H9 (cell line): ENCODE measurements around the gene SH3RF2. TPM values are rescaled to one million over a fixed set of nuclear protein-coding genes. Genes with fewer than 3 reads are reported as not detected.

ENCODE experiments used
- DNase-seq: peaks from one replicate; pipeline ENCODE4 v3.0.0-alpha.2; 2017
- H2AFZ ChIP-seq: one replicate; pipeline ENCODE4 v1.6.1; 2013; ENCODE audit warnings: mild to moderate bottlenecking, low read length, control low read depth, moderate library complexity
- H2AK5ac ChIP-seq: 2 replicates; pipeline ENCODE4 v1.6.1; 2013; ENCODE audit warnings: low read length, control low read depth, mixed read lengths; ENCODE audit not compliant: insufficient read length
- H2BK120ac ChIP-seq: one replicate; pipeline ENCODE4 v1.6.1; 2013; ENCODE audit warnings: low read depth, mild to moderate bottlenecking, low read length, control low read depth, inconsistent platforms; ENCODE audit not compliant: poor library complexity, severe bottlenecking
- H2BK12ac ChIP-seq: 2 replicates; pipeline ENCODE4 v1.6.1; 2013; ENCODE audit warnings: low read length, control low read depth, mixed read lengths, low read depth; ENCODE audit not compliant: insufficient read length
- H2BK15ac ChIP-seq: 2 replicates; pipeline ENCODE4 v1.6.1; 2013; ENCODE audit warnings: low read depth, low read length, control low read depth
- H2BK20ac ChIP-seq: one replicate; pipeline ENCODE4 v1.6.1; 2013; ENCODE audit warnings: low read depth, mild to moderate bottlenecking, low read length, control low read depth, inconsistent platforms; ENCODE audit not compliant: poor library complexity, severe bottlenecking
- H2BK5ac ChIP-seq: 2 replicates; pipeline ENCODE4 v1.6.1; 2013; ENCODE audit warnings: low read length, control low read depth, mixed read lengths; ENCODE audit not compliant: insufficient read length
- H3K14ac ChIP-seq: 2 replicates; pipeline ENCODE4 v1.6.1; 2013; ENCODE audit warnings: low read length, control low read depth; ENCODE audit not compliant: insufficient read depth
- H3K18ac ChIP-seq: 2 replicates; pipeline ENCODE4 v1.6.1; 2013; ENCODE audit warnings: low read depth, mild to moderate bottlenecking, mixed read lengths, low read length, control low read depth; ENCODE audit not compliant: insufficient read length
- H3K23ac ChIP-seq: 2 replicates; pipeline ENCODE4 v1.6.1; 2013; ENCODE audit warnings: low read length, control low read depth, mixed read lengths, low read depth; ENCODE audit not compliant: insufficient read length
- H3K23me2 ChIP-seq: 2 replicates; pipeline ENCODE4 v1.6.1; 2013; ENCODE audit warnings: low read depth, mild to moderate bottlenecking, mixed read lengths, low read length, control low read depth; ENCODE audit not compliant: insufficient read length, poor library complexity, severe bottlenecking
- H3K27ac ChIP-seq: 2 replicates; pipeline ENCODE4 v1.5.1; 2013; ENCODE audit warnings: low read length, control low read depth, mixed read lengths, low read depth; ENCODE audit not compliant: insufficient read length
- H3K27me3 ChIP-seq: 2 replicates; pipeline ENCODE4 v1.6.1; 2013; ENCODE audit warnings: low read length, control low read depth, inconsistent platforms; ENCODE audit not compliant: insufficient read depth
- H3K4ac ChIP-seq: 2 replicates; pipeline ENCODE4 v1.6.1; 2013; ENCODE audit warnings: low read depth, mild to moderate bottlenecking, control low read depth, inconsistent platforms, low read length, moderate library complexity
- H3K4me1 ChIP-seq: 2 replicates; pipeline ENCODE4 v1.6.1; 2013; ENCODE audit warnings: low read length, control low read depth, inconsistent platforms; ENCODE audit not compliant: insufficient read depth
- H3K4me2 ChIP-seq: 2 replicates; pipeline ENCODE4 v1.6.1; 2013; ENCODE audit warnings: low read length, control low read depth, mixed read lengths; ENCODE audit not compliant: insufficient read length, insufficient read depth
- H3K56ac ChIP-seq: 2 replicates; pipeline ENCODE4 v1.6.1; 2013; ENCODE audit warnings: low read depth, mild to moderate bottlenecking, mixed read lengths, low read length, control low read depth; ENCODE audit not compliant: insufficient read length
- H3K79me1 ChIP-seq: 2 replicates; pipeline ENCODE4 v1.6.1; 2013; ENCODE audit warnings: low read depth, mild to moderate bottlenecking, moderate library complexity, low read length, control low read depth, inconsistent platforms; ENCODE audit not compliant: insufficient read depth, poor library complexity, severe bottlenecking
- H3K79me2 ChIP-seq: 2 replicates; pipeline ENCODE4 v1.6.1; 2013; ENCODE audit warnings: low read length, control low read depth, inconsistent platforms; ENCODE audit not compliant: insufficient read depth
- H3K9ac ChIP-seq: 2 replicates; pipeline ENCODE4 v1.6.1; 2013; ENCODE audit warnings: low read length, control low read depth, mixed read lengths; ENCODE audit not compliant: insufficient read length; ENCODE audit errors: extremely low read depth
- H3K9me3 ChIP-seq: one replicate; pipeline ENCODE4 v1.6.1; 2013; ENCODE audit warnings: low read depth, low read length, inconsistent platforms; ENCODE audit not compliant: control insufficient read depth
- H3T11ph ChIP-seq: one replicate; pipeline ENCODE4 v1.6.1; 2013; ENCODE audit warnings: mild to moderate bottlenecking, low read length, control low read depth, inconsistent platforms
- H4K20me1 ChIP-seq: one replicate; pipeline ENCODE4 v1.6.1; 2013; ENCODE audit not compliant: control insufficient read depth, insufficient read length, insufficient read depth
- H4K5ac ChIP-seq: 2 replicates; pipeline ENCODE4 v1.6.1; 2013; ENCODE audit warnings: low read depth, mild to moderate bottlenecking, mixed read lengths, low read length, control low read depth; ENCODE audit not compliant: insufficient read length
- H4K8ac ChIP-seq: replicated peaks from 2 replicates; pipeline ENCODE4 v1.6.1; 2013; ENCODE audit warnings: low read length, control low read depth, mixed read lengths, low read depth; ENCODE audit not compliant: insufficient read length
- H4K91ac ChIP-seq: 2 replicates; pipeline ENCODE4 v1.6.1; 2013; ENCODE audit warnings: low read depth, mild to moderate bottlenecking, moderate library complexity, mixed read lengths, low read length, control low read depth; ENCODE audit not compliant: insufficient read length
- H3K27ac Mint-ChIP-seq, 3 experiments: 2 replicates in 2 of 3; 3 replicates in 1 of 3; pipeline ENCODE4 v1.8.0; 2020 to 2021; ENCODE audit warnings: mixed read lengths in 3 of 3, mild to moderate bottlenecking in 1 of 3, moderate library complexity in 1 of 3
- H3K27me3 Mint-ChIP-seq: 2 replicates; pipeline ENCODE4 v1.8.0; 2021; ENCODE audit warnings: low read depth, mild to moderate bottlenecking, moderate library complexity, mixed read lengths
- H3K36me3 Mint-ChIP-seq, 3 experiments: 2 replicates in 2 of 3; 3 replicates in 1 of 3; pipeline ENCODE4 v1.8.0; 2020 to 2021; ENCODE audit warnings: low read depth in 3 of 3, mixed read lengths in 3 of 3; ENCODE audit not compliant: insufficient read depth in 1 of 3
- H3K4me1 Mint-ChIP-seq, 2 experiments: 2 replicates each; pipeline ENCODE4 v1.8.0; 2020; ENCODE audit warnings: mixed read lengths in 2 of 2
- H3K4me3 Mint-ChIP-seq, 2 experiments: 2 replicates in 1 of 2; 3 replicates in 1 of 2; pipeline ENCODE4 v1.8.0; 2020 to 2021; ENCODE audit warnings: mild to moderate bottlenecking in 2 of 2, mixed read lengths in 2 of 2, moderate library complexity in 1 of 2
- H3K9me3 Mint-ChIP-seq, 2 experiments: 2 replicates in 1 of 2; 3 replicates in 1 of 2; pipeline ENCODE4 v1.8.0; 2020; ENCODE audit warnings: mild to moderate bottlenecking in 2 of 2, mixed read lengths in 2 of 2, moderate library complexity in 1 of 2
- CTCF ChIP-seq: fragments of 200-600 bp; sonication (generic); conservative IDR thresholded peaks from 3 replicates; pipeline ENCODE4 v1.8.0; 2021; ENCODE audit warnings: antibody characterized with exemption, mild to moderate bottlenecking
- WGBS: extraction: QIAGEN DNeasy Blood & Tissue Kit; methylation state at CpG from one replicate; pipeline ENCODE4 v1.1.7; 2013; ENCODE audit warnings: missing lambda C conversion rate, low lambda C conversion rate, mixed read lengths; ENCODE audit not compliant: insufficient read length; ENCODE audit errors: extremely low coverage; 5-methylcytosine and 5-hydroxymethylcytosine counted together
- total RNA-seq: library from RNA; stranded (reverse); gene quantifications from 2 replicates; pipeline ENCODE4 v1.2.1, GENCODE V29; 2021

SH3RF2 gene
- total RNA-seq, 1 experiment from 2014 or later: 0.66 TPM

DNA sequence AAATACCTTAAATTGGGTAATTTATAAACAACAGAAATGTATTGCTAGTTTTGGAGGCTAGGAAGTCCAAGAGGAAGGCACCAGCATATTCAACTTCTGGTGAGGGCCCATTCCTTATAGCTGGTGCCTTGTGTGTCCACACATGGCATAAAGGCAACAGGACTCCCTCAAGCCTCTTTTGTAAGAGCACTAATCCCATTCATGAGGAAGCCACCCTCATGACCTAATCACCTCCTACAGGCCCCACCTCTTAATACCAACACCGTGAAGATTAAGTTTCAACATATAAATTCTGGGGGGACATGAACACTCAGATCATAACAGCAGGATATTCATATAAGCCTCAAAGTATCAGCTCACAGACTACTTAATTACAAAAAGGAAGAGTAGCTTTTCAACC lies 173.0 kb downstream of the SH3RF2 start:
- Histone ChIP-seq H4K8ac (no peak overlapping the region), H3K23ac (no peak overlapping the region), H2AFZ (no peak overlapping the region), H3K4me2 (no peak overlapping the region), H4K91ac (no peak overlapping the region), H2BK5ac (no peak overlapping the region), H3K79me2 (no peaks in the 10 kb centered on the region), H4K20me1 (no peaks in the 10 kb centered on the region), H3K14ac (no peak overlapping the region), H3K23me2 (no peaks in the 10 kb centered on the region), H3K9me3 (no peaks in the 10 kb centered on the region), H3K27me3 (no peaks in the 10 kb centered on the region), H3K79me1 (no peaks in the 10 kb centered on the region), H2BK120ac (no peak overlapping the region), H3K4me1 (no peaks in the 10 kb centered on the region), H2AK5ac (no peak overlapping the region), H3K4ac (no peak overlapping the region), H2BK15ac (no peak overlapping the region), H3T11ph (no peak overlapping the region), H2BK20ac (no peak overlapping the region), H2BK12ac (no peak overlapping the region), H4K5ac (no peak overlapping the region), H3K27ac (no peak overlapping the region), H3K56ac (no peak overlapping the region), H3K9ac (no peak overlapping the region), H3K18ac (no peak overlapping the region)
- no peak overlapping the region for H3K4me3 Mint-ChIP-seq
- no peaks in the 10 kb centered on the region for H3K27me3 Mint-ChIP-seq
- no peak for TF ChIP-seq CTCF
- H3K27ac Mint-ChIP-seq: no peak overlapping the region; a peak in 1 of 7 replicates
- no peak for DNase-seq
- no CpG with 5 or more reads among the region's 1 CpG for WGBS
- peaks cover 8 to 31% (median 16%) of the 10 kb centered on the region in 3 experiments; a peak in 6 of 7 replicates for H3K36me3 Mint-ChIP-seq
- H3K4me1 Mint-ChIP-seq: peaks cover 4 to 7% of the 10 kb centered on the region in 2 experiments; a peak in 1 of 4 replicates
- H3K9me3 Mint-ChIP-seq: no peaks in the 10 kb centered on the region
